ENCODE measurements around the gene KLRF1.

KLRF1 gene

DNA sequence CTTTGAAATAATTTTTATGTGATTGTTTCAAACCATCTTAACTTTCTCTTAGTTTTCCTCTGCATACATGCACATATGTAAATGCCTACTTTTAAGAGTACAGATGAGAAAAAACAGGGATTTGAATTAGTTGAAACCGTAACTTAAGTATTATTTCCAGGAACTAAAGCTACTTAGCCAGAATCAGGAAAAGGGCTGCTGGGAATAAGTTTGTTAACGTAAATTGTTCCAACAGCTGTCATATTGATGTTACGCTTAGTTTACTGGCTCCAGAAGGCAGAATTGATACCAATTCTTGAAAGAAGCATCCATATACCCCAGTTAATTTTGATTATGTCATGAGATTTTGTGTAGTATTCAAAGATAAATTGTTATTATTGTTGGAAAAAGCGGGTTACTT is 17.9 kb upstream of the KLRF1 start:
- DNase-seq, result no peak

GRCh38 chr12:9809866-9810265 is 17.4 kb upstream of the KLRF1 start:
- DNase-seq, result no peak

DNA sequence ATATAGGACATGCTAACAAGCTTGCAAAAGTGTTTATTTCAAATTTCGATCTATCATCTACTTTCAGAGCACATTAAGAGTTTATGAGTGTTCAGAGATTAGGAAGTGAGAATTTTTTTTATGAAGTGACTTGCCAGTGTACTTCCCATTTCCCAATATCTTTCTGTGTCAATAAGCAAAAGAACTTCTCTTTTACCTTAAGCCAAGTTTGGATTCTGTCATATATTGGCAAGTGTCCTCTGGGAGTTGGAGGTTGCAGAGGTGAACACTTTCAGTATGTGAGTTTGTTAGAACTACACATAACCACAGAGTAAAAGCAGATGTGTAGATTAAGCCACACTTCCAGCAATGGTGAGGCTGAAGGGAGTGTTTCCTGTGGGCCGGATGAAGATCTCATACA is 16.6 kb upstream of the KLRF1 start:
- DNase-seq, result peak; percentile 35 to 87 (median 66)

- no peak for DNase-seq
Measured at GRCh38 chr12:9811621-9812020, 15.7 kb upstream of the KLRF1 start.

- DNase-seq, result peak; percentile 81 to 90 (median 86)
Measured at GRCh38 chr12:9813821-9814798, 13.2 kb upstream of the KLRF1 start.

DNA sequence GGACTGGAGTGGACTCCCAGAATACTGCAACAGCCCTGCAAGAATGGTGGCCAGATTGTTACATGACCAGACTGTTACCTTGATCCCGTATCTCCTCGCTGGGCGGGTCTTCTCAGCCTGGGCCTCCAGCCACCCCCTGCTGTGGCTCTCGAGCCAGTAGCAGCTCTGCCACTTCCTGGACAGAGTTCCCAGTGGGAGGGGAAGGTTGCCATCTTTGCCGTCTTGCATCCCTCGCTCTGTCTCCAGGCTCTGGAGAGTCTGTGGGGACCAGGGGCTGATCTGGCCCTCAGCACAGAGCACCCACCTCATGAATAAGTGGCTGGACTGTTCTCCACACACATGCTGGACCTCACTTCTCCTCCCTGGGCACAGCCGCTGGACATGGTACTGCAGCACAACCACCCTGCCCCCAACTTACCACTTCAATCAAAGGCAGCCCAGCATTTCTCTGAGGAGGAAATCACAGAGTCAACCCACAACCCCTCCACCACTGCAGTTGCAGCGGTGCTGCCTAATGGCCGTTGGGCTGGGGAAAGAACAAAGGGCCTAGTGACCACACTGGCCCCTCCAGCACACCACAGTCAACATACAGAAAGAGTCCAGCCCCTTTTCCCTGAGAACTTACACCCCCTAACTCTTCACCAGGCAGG is 6.9 kb upstream of the KLRF1 start:
- DNase-seq, result no peak

- DNase-seq, result no peak
Measured at GRCh38 chr12:9829483-9829882, 2.2 kb downstream of the KLRF1 start.

- DNase-seq, result no peak
Measured at GRCh38 chr12:9829982-9830381, 2.7 kb downstream of the KLRF1 start.

- DNase-seq, result no peak
Measured at GRCh38 chr12:9831720-9832119, 4.4 kb downstream of the KLRF1 start.

GRCh38 chr12:9843407-9843806 is 16.1 kb downstream of the KLRF1 start:
- DNase-seq, result no peak

DNA sequence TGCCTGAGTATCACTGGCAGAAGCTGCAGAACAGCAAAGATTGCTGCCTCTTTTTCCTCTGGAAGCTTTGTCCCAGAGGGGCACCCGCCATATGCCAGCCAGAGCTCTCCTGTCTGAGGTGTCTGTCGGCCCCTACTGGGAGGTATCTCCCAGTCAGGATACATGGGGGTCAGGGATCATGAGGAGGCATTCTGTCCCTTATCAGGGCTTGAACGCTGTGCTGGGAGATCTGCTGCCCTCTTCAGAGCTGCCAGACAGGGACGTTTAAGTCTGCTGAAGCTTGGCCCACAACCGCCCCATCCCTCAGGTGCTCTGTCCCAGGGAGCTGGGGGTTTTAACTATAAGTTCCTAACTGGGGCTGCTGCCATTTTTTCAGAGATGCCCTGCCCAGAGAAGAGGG is 21.6 kb downstream of the KLRF1 start:
- no peak for DNase-seq

DNA sequence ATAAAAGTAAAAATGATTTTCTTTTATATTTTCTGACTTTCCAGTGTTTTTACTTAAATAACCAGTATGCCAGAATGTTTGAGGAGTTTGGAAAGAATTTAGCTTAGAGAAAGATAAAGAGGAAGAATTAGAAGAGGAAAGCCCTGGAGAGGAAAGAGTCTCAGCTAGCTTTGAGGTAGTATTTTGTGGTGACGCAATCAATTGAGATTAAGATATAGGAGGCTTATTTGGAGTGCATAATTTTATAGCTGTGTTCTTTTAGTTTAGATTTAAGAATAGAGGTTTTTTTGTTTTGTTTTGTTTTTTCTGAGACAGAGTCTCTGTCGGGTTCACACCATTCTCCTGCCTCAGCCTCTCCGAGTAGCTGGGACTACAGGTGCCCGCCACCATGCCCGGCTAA is 23.8 kb downstream of the KLRF1 start:
- peak in 1 of 4 experiments; percentile 14 for DNase-seq

DNA sequence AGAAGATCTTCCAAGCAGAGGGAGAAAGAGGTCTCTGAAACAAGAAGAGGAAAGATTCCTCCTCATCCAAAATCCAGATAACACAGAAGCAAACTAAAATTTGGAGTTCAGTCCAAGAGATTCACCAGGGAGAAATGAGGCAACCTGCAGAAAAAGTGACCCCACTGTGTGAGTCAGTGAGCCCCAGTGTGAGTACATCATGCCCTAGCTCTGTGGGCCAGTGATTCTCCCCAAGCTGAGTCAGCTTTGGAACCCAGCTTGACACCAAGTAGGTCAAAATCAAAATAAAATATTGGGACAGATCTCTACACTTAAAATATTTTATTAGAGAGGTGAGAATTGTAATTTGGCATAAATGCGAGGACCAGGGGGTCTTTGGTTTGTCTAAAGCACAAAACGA is 24.6 kb downstream of the KLRF1 start:
- no peak for DNase-seq

DNA sequence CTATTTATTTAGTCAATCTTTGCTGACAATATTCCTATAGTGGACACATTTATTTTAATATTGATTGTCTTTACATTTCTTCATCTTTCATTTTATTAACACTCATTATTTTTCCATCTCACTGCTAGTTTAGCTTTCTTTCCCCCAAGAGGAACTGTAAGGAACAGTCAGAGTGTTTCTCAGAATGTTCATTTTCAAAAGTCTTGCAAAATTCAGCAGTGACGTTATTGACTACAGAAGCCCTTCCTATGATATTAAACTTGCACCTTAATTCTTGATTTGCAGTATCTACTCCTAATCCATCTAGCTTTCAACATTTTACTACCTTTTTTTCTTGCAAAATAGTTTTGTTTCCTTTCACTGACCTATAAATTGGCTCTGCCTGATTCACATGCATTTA is 28.9 kb downstream of the KLRF1 start:
- DNase-seq, result peak; percentile 13 to 73 (median 50)

DNA sequence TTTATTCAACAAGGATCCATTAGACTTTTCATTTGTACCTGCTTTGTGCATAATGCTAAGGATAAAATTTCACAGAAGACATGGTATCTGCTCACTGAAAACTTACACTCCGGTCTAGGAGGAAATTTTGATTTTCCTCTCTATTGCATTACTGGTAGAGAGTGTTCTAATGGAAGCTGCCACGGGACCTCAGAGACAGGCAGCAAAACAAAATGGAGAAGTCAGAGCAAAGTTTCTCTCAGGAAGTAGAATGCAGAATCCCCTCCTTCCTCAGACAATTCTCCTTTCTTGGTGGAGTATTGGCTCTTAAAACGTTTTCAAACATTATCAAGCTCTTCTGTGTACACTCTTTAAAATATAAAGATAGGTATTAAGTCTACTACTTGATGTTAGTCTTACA is 29.6 kb downstream of the KLRF1 start:
- peak; percentile 27 to 62 (median 58) for DNase-seq

GRCh38 chr12:9858135-9858534 is 30.9 kb downstream of the KLRF1 start:
- DNase-seq, result no peak

DNA sequence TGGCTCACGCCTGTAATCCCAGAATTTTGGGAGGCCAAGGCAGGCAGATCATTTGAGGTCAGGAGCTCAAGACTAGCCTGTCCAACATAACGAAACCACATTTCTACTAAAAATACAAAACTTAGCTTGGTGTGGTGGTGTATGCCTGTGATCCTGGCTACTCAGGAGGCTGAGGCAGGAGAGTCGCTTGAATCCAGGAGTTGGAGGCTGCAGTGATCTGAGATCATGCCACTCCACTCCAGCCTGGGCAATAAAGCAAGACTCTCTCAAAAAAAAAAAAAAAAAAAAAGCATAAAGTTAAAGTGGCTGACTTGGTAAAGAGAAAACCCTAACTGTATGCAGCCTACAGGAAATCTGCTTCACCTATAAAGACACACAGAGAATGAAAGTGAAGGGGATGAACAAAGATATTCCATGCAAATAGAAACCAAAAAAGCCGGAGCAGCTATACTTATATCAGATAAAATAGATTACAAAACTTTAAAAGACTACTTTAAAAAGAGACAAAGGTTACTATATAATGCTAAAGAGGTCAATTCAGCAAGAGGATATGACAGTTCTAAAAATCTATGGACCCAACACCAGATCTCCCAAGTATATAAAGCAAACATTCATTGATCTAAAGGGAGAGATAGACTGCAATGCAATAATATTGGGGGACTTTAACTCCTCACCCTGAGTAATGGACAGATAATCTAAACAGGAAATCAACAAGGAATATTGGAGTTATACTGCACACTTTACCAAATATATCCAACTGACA is 37.8 kb downstream of the KLRF1 start:
- DNase-seq, result no peak

- peak in 1 of 4 experiments; percentile 9 for DNase-seq
Measured at GRCh38 chr12:9866860-9867269, 39.6 kb downstream of the KLRF1 start.

GRCh38 chr12:9867531-9867930 is 40.2 kb downstream of the KLRF1 start:
- DNase-seq, result peak in 2 of 4 experiments; percentile 17 to 38

DNA sequence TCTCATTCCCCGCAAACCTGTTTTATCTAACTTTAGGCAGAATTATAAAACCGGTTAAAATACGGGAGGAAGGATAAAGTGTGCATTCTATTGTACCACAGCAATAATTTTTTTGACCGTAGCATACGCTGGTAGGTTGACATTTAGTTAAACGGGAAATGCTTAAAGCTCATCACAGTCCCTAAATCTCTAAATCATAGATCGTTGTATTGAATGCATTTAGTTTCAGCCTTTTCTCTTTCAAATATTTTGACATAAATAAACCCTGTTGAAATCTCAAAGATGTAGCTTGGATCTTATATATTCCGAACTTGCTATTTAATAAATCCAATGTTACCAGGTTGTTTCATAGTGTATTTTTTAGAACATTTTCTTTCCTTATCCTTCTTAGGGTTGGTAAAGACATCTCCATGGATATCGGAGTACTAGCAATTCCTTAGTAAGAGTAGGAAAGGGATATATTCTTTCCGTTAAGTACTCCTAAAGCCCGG is 41.1 kb downstream of the KLRF1 start:
- peak; percentile 10 to 65 (median 42) for DNase-seq

DNA sequence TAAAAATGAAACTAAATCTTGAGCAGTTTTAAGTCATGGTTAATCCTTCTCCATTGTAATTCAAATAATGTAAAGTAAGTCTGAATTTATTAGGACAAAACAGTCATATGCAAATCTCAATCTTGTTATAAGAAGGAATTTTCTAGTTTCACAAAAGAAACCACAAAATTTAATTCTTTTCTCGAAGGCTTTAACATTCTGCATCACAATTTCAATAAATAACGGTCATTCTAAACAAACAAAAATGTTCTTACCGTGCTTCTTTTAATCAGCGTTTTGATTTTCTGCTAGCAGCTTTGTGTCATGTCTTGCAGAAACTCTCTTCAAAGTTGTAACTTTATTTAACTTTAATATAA is 41.6 kb downstream of the KLRF1 start:
- peak in 1 of 4 experiments; percentile 6 for DNase-seq

- peak; percentile 38 to 84 (median 68) for DNase-seq
Measured at GRCh38 chr12:9869307-9870161, 42.3 kb downstream of the KLRF1 start, which contains the start of gene CLEC2B. Gene CLEC2B, minus strand, starts transcription at chr12:9869354.
